Measurements from ENCODE around the gene RAD51B. TPM values are rescaled to one million over a fixed set of nuclear protein-coding genes. Genes with fewer than 3 reads are reported as not detected.
"Not testable (repeated sequence)": the region's sequence is repeated elsewhere in the genome, so short reads cannot be mapped to it uniquely, and the experiment has no call there.

The RAD51B gene
- total RNA-seq, 1 experiment from 2014 or later = 23.3 TPM

DNA sequence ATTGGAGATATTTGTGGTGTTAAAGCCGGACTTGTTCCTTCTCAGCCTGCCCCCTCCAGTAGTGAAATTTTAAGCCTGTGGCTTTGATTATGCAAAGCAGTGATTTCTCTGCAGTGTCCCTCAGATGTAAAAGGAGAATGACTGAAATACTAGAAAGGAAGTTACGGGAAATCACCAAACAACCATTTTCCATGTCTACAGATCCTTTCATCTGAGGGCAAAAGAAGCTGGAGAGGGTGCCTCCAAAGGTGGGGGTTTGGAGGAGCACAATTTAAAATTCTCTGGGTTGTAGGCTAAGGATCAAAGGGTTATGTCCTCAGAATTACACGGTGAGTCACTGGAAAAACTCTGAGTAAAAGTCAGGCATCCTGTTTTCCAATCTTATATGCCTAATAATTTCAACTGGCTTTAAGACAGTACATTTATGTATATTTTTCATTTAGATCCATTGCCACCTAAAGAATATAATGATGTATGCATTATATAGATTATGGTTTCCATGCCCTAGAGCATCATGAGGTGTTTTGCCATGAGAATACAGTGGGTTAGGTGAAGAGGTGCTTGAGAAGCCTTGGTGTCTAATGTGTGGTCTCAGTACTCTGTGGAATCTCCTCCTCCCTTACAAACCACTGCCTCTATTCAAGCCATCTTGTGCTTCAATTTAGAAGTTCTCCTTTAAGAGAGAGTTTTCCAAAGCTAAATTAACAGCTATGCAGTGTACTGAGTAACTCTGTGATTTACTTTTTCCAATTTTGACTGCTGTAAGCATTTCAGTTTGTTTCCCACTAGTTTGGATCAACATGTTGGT is 362.1 kb downstream of the RAD51B start:
- H3K9me3 ChIP-seq (ENCODE audit: low read depth, low read length, poor library complexity, severe bottlenecking) = no peaks in the 10 kb centered on the region
- H3K4me1 ChIP-seq (ENCODE audit: insufficient read depth, low read length, poor library complexity, severe bottlenecking) = no peaks in the 10 kb centered on the region
- intact Hi-C loops (cut with micrococcal nuclease; ENCODE audit: unreplicated experiment) = no loop called here
- POLR2A ChIA-PET (ENCODE audit: low non-redundant PET) = no interaction called here
- no peak for DNase-seq (ENCODE audit: low spot score)
- CTCF ChIA-PET = no interaction called here
- no TSS peak for BruUV-seq (replicated peaks)
- no peaks in the 10 kb centered on the region for H3K27me3 ChIP-seq (replicated peaks; ENCODE audit: insufficient read depth, low read depth, low read length, poor library complexity)
- no peaks in the 10 kb centered on the region for H3K36me3 ChIP-seq (ENCODE audit: insufficient read depth, low read length, poor library complexity, severe bottlenecking)
- TF ChIP-seq EZH2 (IDR thresholded peaks at IDR 0.05; ENCODE audit: borderline replicate concordance, low read depth, low read length, poor library complexity, severe bottlenecking) = no peak
- TF ChIP-seq, protein P1, sequence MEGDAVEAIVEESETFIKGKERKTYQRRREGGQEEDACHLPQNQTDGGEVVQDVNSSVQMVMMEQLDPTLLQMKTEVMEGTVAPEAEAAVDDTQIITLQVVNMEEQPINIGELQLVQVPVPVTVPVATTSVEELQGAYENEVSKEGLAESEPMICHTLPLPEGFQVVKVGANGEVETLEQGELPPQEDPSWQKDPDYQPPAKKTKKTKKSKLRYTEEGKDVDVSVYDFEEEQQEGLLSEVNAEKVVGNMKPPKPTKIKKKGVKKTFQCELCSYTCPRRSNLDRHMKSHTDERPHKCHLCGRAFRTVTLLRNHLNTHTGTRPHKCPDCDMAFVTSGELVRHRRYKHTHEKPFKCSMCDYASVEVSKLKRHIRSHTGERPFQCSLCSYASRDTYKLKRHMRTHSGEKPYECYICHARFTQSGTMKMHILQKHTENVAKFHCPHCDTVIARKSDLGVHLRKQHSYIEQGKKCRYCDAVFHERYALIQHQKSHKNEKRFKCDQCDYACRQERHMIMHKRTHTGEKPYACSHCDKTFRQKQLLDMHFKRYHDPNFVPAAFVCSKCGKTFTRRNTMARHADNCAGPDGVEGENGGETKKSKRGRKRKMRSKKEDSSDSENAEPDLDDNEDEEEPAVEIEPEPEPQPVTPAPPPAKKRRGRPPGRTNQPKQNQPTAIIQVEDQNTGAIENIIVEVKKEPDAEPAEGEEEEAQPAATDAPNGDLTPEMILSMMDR (conservative IDR thresholded peaks at IDR 0.05; ENCODE audit: low read depth, low read length) = no peak
- no peak overlapping the region for H3K4me3 ChIP-seq (ENCODE audit: low read depth, low read length, poor library complexity, severe bottlenecking)
- no peak overlapping the region for H3K27ac ChIP-seq (ENCODE audit: low read depth, low read length, poor library complexity, severe bottlenecking)

DNA sequence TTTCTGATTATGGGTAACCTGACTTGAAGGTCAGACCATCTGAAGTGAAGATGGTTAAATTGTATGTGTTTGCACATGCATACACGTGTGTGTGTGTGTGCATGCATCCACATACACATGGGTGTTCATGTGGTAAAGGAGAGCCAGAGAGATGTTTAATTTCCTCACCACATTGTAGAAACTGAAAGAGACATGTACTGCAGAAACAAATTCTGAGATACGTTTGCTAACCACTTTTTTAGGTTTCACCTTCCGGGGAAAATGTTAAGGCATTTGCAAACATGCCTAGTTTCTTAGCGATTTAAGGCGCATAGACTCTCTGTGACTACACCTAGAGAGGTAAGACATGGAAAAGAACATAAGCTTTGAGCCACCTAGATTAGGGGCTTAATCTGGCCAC is 362.9 kb downstream of the RAD51B start:
- intact Hi-C loops (cut with micrococcal nuclease; ENCODE audit: unreplicated experiment) = no loop called here
- DNase-seq (ENCODE audit: low spot score) = no peak
- no peaks in the 10 kb centered on the region for H3K9me3 ChIP-seq (ENCODE audit: low read depth, low read length, poor library complexity, severe bottlenecking)
- TF ChIP-seq EZH2 (IDR thresholded peaks at IDR 0.05; ENCODE audit: borderline replicate concordance, low read depth, low read length, poor library complexity, severe bottlenecking) = no peak
- TF ChIP-seq, protein P1 (conservative IDR thresholded peaks at IDR 0.05; ENCODE audit: low read depth, low read length) = no peak
- CTCF ChIA-PET = no interaction called here
- BruUV-seq (replicated peaks) = no TSS peak
- H3K27ac ChIP-seq (ENCODE audit: low read depth, low read length, poor library complexity, severe bottlenecking) = no peak overlapping the region
- no peaks in the 10 kb centered on the region for H3K27me3 ChIP-seq (replicated peaks; ENCODE audit: insufficient read depth, low read depth, low read length, poor library complexity)
- POLR2A ChIA-PET (ENCODE audit: low non-redundant PET) = no interaction called here
- no peaks in the 10 kb centered on the region for H3K36me3 ChIP-seq (ENCODE audit: insufficient read depth, low read length, poor library complexity, severe bottlenecking)
- H3K4me1 ChIP-seq (ENCODE audit: insufficient read depth, low read length, poor library complexity, severe bottlenecking) = no peaks in the 10 kb centered on the region
- no peak overlapping the region for H3K4me3 ChIP-seq (ENCODE audit: low read depth, low read length, poor library complexity, severe bottlenecking)

DNA sequence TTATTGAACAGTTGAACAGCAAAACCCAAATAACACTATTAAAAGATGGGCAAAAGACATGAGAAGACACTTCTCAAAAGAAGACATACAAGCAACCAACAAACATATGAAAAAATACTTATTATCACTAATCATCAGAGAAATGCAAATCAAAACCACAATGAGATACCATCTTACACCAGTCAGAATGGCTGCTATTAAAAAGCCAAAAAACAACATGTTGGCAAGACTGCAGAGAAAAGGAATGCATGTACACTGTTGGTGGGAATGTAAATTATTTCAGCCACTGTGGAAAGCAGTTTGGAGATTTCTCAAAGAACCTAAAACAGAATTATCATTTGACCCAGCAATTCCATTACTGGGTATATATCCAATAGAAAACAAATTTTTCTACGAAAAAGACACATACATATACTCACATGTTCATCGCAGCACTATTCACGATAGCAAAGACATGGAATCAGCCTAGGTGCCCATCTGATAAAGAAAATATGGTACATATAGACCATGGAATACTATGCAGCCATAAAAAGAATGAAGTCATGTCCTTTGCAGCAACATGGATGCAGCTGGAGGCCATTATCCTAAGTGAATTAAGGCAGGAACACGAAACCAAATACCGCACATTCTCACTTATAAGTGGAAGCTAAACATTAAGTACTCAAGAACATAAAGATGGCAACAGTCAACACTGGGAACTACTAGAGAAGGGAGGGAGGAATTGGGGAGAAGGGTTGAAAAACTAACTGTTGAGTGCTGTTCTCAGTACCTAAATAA is 367.1 kb downstream of the RAD51B start:
- H3K27ac ChIP-seq (ENCODE audit: low read depth, low read length, poor library complexity, severe bottlenecking); H3K36me3 ChIP-seq (ENCODE audit: insufficient read depth, low read length, poor library complexity, severe bottlenecking); H3K27me3 ChIP-seq (replicated peaks; ENCODE audit: insufficient read depth, low read depth, low read length, poor library complexity); CTCF ChIA-PET; BruUV-seq (replicated peaks); POLR2A ChIA-PET (ENCODE audit: low non-redundant PET); H3K4me3 ChIP-seq (ENCODE audit: low read depth, low read length, poor library complexity, severe bottlenecking); DNase-seq (ENCODE audit: low spot score); H3K9me3 ChIP-seq (ENCODE audit: low read depth, low read length, poor library complexity, severe bottlenecking); H3K4me1 ChIP-seq (ENCODE audit: insufficient read depth, low read length, poor library complexity, severe bottlenecking); intact Hi-C loops (cut with micrococcal nuclease; ENCODE audit: unreplicated experiment): not testable (repeated sequence)

Measured in A673 (cell line).